Esophagus muscularis mucosa (tissue), 4 donors: Measurements from ENCODE around the gene SF3B1. TPM values are rescaled to one million over a fixed set of nuclear protein-coding genes. Genes with fewer than 3 reads are reported as not detected.
"Not testable (repeated sequence)": the region's sequence is repeated elsewhere in the genome, so short reads cannot be mapped to it uniquely, and the experiment has no call there.

ENCODE experiments used
- DNase-seq: peaks from one replicate; pipeline ENCODE4 v3.0.0-alpha.2; 2017; ENCODE audit errors: extremely low spot score
- H3K27ac ChIP-seq, 4 donors: fragments of 200-600 bp; sonication (generic); replicated peaks in 1 of 4; 1 replicate in 3 of 4; 2 replicates in 1 of 4; pipeline ENCODE4 v1.5.1; 2016 to 2019; ENCODE audit warnings: mild to moderate bottlenecking in 1 of 4
- H3K27me3 ChIP-seq, 4 donors: fragments of 200-600 bp; sonication (generic); one replicate each; pipeline versions ENCODE4 v1.5.1 to v1.6.0; 2016 to 2019
- H3K36me3 ChIP-seq, 4 donors: fragments of 200-600 bp; sonication (generic); one replicate each; pipeline ENCODE4 v1.5.1; 2016 to 2019
- H3K4me1 ChIP-seq, 4 donors: fragments of 200-600 bp; sonication (generic); one replicate each; pipeline ENCODE4 v1.5.1; 2016 to 2019
- H3K4me3 ChIP-seq, 4 donors: fragments of 200-600 bp; sonication (generic); 1 replicate in 2 of 4; 2 replicates in 2 of 4; pipeline ENCODE4 v1.5.1; 2016 to 2019; ENCODE audit warnings: mild to moderate bottlenecking in 4 of 4, moderate library complexity in 1 of 4
- H3K9me3 ChIP-seq, 4 donors: fragments of 200-600 bp; sonication (generic); 1 replicate in 3 of 4; 2 replicates in 1 of 4; pipeline ENCODE4 v1.5.1; 2016 to 2019
- EP300 ChIP-seq: sonication (generic); formaldehyde crosslinking; IDR thresholded peaks from one replicate; pipeline ENCODE4 v1.6.1; 2017; ENCODE audit warnings: antibody characterized with exemption
- POLR2A ChIP-seq: fragments of 450-650 bp; IDR thresholded peaks from one replicate; pipeline ENCODE4 v1.6.1; 2017; ENCODE audit warnings: antibody characterized with exemption, moderate library complexity, mild to moderate bottlenecking, low read depth
- POLR2AphosphoS5 ChIP-seq, 2 donors: sonication (generic); formaldehyde crosslinking; IDR thresholded peaks; one replicate each; pipeline ENCODE4 v1.6.1; 2017; ENCODE audit warnings: antibody characterized with exemption in 2 of 2
- WGBS: methylation state at CpG from one replicate; pipeline ENCODE4 v1.1.5; 2018; 5-methylcytosine and 5-hydroxymethylcytosine counted together
- intact Hi-C: fragments of 100-400 bp; cut with DNase I; formaldehyde crosslinking; loops from one replicate; pipeline ENCODE4 v1.15.1; 2023
- total RNA-seq, 4 donors: library from RNA; depleted of rRNA; stranded (reverse); fragments of >200 nt; gene quantifications; one replicate each; pipeline versions ENCODE4 v1.1.0 to v1.2.1, GENCODE V29; 2016
- TF ChIP-seq, protein P1 (sequence below), 3 experiments: fragments of 200-600 bp in 2 of 3; fragments of 450-650 bp in 1 of 3; sonication (generic) in 2 of 3; IDR thresholded peaks; one replicate each; pipeline ENCODE4 v1.5.1; 2017 to 2019; ENCODE audit warnings: antibody characterized with exemption in 3 of 3, mild to moderate bottlenecking in 2 of 3, moderate library complexity in 1 of 3

SF3B1 gene
- total RNA-seq, 4 donors from 2014 or later, result 91.5 to 223 (median 130) TPM

DNA sequence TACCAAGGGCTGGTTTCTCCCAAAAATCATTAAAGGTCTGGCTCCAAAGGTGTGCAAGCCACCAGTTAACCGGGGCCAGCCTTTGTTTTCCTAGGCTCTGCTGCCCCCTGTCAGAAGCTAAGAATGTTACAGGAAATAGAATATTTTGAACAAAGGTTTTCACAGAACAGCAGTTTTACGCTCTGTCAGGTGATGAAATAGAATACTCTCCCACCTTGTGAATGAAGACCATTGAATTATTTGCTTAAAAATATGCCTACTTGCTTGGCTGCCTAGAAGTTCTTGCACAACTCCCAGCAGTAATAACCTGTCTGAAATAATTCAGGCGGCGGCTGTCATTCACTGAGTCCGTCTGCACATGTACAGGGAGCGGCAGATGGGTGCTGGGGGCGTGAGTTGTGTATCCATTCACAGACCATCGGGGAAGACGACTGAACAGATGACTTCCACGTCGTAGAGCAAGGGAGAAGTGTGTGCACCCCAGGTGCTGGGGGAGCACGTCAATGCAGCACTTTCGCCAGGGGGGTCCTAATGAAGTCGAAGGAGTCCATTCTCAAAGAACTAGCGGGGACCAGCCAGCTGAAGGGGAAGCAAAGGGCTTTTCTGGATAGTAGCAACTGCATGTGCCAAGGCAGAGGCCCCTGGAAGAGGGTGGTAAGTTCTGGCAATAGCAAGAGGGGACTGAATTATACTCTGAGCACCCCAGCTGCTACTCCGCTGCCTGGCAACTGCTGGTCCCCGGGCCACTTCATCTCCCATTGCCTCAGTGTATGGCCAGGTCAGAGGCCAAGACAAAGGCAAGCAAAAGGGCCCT is 56.1 kb downstream of the SF3B1 start:
- intact Hi-C loops, result loop anchor here (2.0 to 5.0 kb wide), 4 partner anchors 66 to 366 kb away; partner anchors contain the start of gene ANKRD44
- TF ChIP-seq POLR2A (no peak), EP300 (no peak), POLR2AphosphoS5 (IDR thresholded peaks at IDR 0.05) (no peak)
- TF ChIP-seq, protein P1, sequence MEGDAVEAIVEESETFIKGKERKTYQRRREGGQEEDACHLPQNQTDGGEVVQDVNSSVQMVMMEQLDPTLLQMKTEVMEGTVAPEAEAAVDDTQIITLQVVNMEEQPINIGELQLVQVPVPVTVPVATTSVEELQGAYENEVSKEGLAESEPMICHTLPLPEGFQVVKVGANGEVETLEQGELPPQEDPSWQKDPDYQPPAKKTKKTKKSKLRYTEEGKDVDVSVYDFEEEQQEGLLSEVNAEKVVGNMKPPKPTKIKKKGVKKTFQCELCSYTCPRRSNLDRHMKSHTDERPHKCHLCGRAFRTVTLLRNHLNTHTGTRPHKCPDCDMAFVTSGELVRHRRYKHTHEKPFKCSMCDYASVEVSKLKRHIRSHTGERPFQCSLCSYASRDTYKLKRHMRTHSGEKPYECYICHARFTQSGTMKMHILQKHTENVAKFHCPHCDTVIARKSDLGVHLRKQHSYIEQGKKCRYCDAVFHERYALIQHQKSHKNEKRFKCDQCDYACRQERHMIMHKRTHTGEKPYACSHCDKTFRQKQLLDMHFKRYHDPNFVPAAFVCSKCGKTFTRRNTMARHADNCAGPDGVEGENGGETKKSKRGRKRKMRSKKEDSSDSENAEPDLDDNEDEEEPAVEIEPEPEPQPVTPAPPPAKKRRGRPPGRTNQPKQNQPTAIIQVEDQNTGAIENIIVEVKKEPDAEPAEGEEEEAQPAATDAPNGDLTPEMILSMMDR (IDR thresholded peaks at IDR 0.05), result peak; percentile 67 to 81 (median 70)
- no peaks in the 10 kb centered on the region for H3K36me3 ChIP-seq
- H3K27ac ChIP-seq, result peak overlapping the region in 1 of 4 donors; percentile 27
- no peaks in the 10 kb centered on the region for H3K9me3 ChIP-seq
- DNase-seq, result no peak
- H3K4me1 ChIP-seq, result peaks cover 0 to 17% (median 7%) of the 10 kb centered on the region in 4 donors
- no peaks in the 10 kb centered on the region for H3K27me3 ChIP-seq
- H3K4me3 ChIP-seq, result peak overlapping the region in 1 of 4 donors; percentile 10
- 51% methylated on average over 16 of the region's 17 CpGs for WGBS

- WGBS, result 53% methylated on average over 3 of the region's 3 CpGs
- intact Hi-C loops, result loop anchor here (2.0 to 5.0 kb wide), 4 partner anchors 66 to 366 kb away; partner anchors contain the start of gene ANKRD44
- Histone ChIP-seq H3K27ac (no peak overlapping the region), H3K27me3 (no peaks in the 10 kb centered on the region), H3K4me3 (no peak overlapping the region), H3K36me3 (no peaks in the 10 kb centered on the region), H3K4me1 (peaks cover 0 to 17% (median 7%) of the 10 kb centered on the region in 4 donors), H3K9me3 (no peaks in the 10 kb centered on the region)
- no peak for DNase-seq
- TF ChIP-seq POLR2AphosphoS5 (IDR thresholded peaks at IDR 0.05) (no peak), EP300 (no peak), POLR2A (no peak)
- TF ChIP-seq, protein P1 (IDR thresholded peaks at IDR 0.05), result no peak
Measured at GRCh38 chr2:197378086-197378485, 56.7 kb downstream of the SF3B1 start.

DNA sequence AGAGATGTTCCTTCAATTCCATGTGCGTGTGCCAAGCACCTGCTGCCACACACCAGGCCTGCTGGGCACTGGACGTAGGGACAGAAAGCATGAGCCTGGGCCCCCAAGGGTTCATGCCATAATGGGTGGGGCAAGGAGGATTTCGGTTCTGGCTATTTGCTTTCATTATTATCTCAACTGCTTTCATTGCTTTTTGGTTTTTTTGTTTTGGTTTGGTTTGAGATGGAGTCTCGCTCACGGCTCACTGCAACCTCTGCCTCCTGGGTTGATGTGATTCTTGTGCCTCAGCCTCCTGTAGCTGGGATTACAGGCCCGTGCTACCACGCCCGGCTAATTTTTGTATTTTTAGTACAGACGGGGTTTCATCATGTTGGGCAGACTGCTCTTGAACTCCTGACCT is 57.2 kb downstream of the SF3B1 start:
- peaks cover 0 to 17% (median 7%) of the 10 kb centered on the region in 4 donors for H3K4me1 ChIP-seq
- DNase-seq, result no peak
- no peaks in the 10 kb centered on the region for H3K9me3 ChIP-seq
- intact Hi-C loops, result loop anchor here (2.0 to 5.0 kb wide), 4 partner anchors 65 to 365 kb away; partner anchors contain the start of gene ANKRD44
- no peaks in the 10 kb centered on the region for H3K36me3 ChIP-seq
- H3K27ac ChIP-seq, result no peak overlapping the region
- no peaks in the 10 kb centered on the region for H3K27me3 ChIP-seq
- WGBS, result 81% methylated on average over 9 of the region's 9 CpGs
- no peak overlapping the region for H3K4me3 ChIP-seq
- no peak for TF ChIP-seq POLR2A
- TF ChIP-seq EP300, result no peak
- TF ChIP-seq, protein P1 (IDR thresholded peaks at IDR 0.05), result no peak
- no peak for TF ChIP-seq POLR2AphosphoS5 (IDR thresholded peaks at IDR 0.05)

GRCh38 chr2:197372592-197372991 is 62.2 kb downstream of the SF3B1 start:
- Histone ChIP-seq H3K36me3 (no peaks in the 10 kb centered on the region), H3K9me3 (no peaks in the 10 kb centered on the region), H3K4me3 (no peak overlapping the region), H3K27ac (no peak overlapping the region), H3K4me1 (no peaks in the 10 kb centered on the region), H3K27me3 (no peaks in the 10 kb centered on the region)
- TF ChIP-seq, protein P1 (IDR thresholded peaks at IDR 0.05), result no peak
- TF ChIP-seq EP300, result no peak
- no peak for TF ChIP-seq POLR2AphosphoS5 (IDR thresholded peaks at IDR 0.05)
- TF ChIP-seq POLR2A, result no peak
- WGBS, result 74% methylated on average over 3 of the region's 3 CpGs
- intact Hi-C loops, result no loop called here
- DNase-seq, result peak; percentile 34

- H3K4me1 ChIP-seq, H3K27ac ChIP-seq, DNase-seq, intact Hi-C loops, H3K9me3 ChIP-seq, H3K36me3 ChIP-seq, H3K4me3 ChIP-seq, H3K27me3 ChIP-seq: not testable (repeated sequence)
- 96% methylated on average over 17 of the region's 31 CpGs for WGBS
Measured at GRCh38 chr2:197370664-197371063, 64.2 kb downstream of the SF3B1 start.
